GM12892 (cell line): Measurements from ENCODE around the gene CDH4.

Source experiments
- POLR2A ChIP-seq: IDR thresholded peaks from 2 replicates; pipeline ENCODE4 v1.6.1; 2011; ENCODE audit warnings: low read depth, low read length, control low read depth
- TAF1 ChIP-seq: IDR thresholded peaks from 2 replicates; pipeline ENCODE4 v1.6.1; 2011; ENCODE audit warnings: low read depth, mild to moderate bottlenecking, control low read depth, low read length, borderline replicate concordance

DNA sequence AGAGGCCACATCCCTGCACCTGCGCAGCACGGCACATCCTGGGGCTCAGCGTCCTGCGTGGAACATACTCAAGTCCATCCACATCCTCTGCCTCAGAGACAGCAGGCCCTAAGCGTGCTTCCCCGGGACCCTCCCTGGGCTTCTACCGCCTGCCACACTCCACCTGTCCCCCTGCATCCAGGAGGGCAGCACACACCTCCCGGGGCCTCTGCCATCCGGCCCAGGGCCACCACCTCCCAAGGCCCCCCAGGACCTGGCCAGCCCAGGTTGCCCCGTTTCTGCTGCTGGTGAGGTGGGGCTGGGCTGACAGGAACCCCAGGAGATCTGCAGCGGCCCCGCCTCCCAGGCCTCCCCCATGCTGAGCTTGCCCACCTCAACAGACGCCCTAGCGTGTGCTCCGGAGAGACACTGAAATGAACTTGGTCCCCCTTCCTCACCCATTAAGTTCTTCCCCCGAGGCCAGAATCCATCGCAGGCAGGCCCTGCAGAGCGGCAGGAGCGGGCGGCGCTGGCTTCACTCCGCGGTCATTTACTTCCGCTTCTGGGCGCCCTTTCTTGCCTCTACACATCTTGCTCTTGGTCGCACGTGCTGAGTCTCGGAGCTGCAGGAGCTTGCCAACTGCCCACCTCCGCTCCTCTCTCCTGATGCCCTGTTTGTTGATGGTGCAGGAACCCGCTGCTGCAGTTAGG lies 578.3 kb downstream of the CDH4 start:
- TF ChIP-seq POLR2A (no peak), TAF1 (no peak)
